ENCODE measurements around the gene SET.
A peak's percentile ranks its signal among the peaks of the same experiment; 100 is the strongest.
"Not testable (repeated sequence)": the region's sequence is repeated elsewhere in the genome, so short reads cannot be mapped to it uniquely, and the experiment has no call there.

The SET gene, protein sequence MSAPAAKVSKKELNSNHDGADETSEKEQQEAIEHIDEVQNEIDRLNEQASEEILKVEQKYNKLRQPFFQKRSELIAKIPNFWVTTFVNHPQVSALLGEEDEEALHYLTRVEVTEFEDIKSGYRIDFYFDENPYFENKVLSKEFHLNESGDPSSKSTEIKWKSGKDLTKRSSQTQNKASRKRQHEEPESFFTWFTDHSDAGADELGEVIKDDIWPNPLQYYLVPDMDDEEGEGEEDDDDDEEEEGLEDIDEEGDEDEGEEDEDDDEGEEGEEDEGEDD

DNA sequence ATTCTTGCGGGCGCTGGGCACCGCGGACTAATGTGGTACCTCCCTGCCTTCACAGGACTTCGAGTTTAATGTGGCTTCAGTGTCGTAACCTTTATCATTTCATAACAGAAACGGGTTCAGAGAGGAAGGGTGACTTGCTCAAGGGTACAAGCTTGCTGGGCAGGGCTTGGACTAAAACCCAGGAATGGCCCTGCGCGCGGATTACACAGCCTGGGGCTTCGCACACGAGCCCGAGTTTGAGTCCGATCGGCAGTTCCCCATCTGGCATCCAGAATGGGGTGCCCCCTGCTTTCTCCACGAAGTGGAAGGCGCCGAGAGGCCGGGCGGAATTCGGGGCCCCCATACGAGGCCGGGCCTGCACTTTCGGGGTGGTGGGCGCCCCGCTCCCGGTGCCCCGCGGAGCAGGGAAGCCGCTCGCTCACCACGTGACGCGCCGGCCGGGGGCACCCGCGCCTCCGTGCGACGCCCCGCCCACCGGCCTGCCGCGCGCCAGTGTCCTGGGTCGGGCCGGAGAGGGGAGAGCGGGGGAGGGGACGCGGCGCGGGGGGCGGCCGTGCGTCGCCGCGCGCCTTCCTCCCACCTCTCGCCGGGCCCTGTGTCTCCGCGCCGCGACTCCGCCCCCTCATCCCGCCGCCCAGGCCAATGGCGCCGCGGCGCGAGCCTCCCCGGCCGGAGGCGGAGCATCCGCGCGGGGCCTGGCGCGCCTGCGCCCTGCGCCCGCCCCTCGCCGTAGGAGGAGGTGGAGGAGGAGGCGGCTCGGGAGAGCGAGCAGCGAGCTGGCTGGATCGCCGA, at the start of gene SET:
Gene SET, plus strand, starts transcription at position 722 of the 792 bp plus-strand sequence. CDS start 361 bp downstream, outside the sequence.
- peak; percentile 99 for DNase-seq

DNA sequence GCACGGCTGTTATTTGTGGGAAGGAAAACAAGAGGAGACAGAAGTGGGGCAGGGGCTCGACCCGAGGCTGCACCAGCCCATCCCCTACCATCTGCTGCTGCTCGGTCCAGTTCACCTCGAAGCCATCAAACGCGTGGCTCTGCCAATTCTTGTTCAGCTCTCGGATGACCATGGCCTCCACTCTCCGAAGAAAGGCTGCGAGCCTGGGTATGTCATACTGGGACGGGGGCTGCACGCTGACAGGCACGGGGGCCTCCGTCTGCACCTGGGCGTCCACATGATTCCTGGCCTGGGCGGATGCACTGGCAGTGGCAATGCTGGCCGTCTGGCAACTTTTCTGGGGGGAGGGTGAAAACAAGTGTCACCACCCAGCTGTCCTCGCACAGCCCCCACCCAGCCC, 48.4 kb upstream of the SET start:
- no peak for DNase-seq

DNA sequence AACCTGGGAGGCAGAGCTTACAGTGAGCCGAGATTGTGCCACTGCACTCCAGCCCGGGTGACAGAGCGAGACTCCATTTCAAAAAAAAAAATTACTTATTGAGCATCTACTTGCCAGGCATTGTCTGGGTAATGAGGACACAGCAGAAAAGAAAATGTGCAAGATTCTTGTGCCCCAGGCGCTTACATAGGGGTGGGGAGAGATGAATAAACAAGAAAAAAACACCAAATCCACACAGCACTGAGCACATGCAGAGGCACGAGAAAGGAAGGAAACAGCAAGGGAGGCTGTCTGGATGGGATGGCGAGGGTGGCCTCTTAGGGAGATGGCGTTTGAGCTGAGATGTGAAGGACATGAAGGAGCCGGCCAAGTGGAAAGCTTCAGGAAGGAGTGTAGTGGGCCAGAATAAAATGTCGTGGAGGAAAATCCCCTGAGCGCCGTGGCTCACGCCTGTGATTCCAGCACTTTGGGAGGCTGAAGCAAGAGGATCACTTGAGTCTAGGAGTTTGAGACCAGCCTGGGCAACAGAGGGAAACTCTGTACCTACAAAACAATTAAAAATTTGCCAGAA, 46.3 kb upstream of the SET start:
- no peak for DNase-seq

DNA sequence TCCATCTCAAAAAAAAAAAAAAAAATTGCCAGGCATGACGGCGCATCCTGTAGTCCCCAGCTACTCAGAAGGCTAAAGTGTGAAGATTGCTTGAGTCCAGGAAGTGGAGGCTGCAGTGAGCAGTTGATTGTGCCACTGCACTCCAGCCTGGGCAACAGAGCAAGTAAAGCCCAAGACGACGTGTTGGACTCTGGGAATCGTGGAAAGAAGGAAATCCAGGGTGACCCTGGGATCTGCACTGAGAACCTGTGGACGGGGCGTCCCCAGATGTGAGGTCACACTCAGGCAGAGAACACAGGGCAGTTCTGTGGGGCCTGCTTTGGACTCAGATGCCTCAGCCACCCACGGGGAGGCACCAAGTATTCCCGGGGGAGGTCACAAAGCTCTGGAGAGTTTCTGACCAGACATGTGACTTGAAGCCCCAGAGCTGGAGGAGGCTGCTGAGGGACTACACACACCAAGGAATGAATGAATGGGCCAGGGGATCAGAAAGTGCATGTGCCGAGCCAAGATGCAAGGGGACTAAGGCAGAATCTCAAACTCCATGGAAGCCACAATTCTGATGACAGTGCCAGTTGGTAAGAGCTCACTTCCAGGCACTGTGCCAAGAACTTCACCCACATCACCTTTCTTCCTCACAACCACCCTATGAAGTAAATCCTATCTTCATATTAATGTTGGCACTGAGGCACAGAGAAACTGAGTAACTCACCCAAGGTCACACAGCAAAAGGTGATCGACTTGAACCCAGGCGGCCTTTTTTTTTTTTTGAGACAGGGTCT, 45.3 kb upstream of the SET start:
- peak; percentile 61 for DNase-seq

DNA sequence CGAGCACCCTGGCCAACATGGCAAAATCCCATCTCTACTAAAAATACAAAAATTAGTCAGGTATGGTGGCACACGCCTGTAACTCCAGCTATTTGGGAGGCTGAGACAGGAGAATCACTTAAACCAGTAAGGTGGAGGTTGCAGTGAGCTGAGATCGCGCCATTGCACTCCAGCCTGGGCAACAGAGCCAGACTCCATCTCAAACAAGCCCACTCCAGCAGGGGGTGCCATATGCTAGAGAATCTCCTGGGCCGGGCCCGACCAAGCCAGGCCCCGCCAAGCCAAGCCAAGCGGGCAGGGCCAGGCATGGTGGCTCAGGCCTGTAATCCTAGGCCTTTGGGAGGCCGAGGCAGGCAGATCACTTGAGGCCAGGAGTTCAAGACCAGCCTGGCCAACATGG, 40.8 kb upstream of the SET start:
- peak; percentile 57 for DNase-seq

DNA sequence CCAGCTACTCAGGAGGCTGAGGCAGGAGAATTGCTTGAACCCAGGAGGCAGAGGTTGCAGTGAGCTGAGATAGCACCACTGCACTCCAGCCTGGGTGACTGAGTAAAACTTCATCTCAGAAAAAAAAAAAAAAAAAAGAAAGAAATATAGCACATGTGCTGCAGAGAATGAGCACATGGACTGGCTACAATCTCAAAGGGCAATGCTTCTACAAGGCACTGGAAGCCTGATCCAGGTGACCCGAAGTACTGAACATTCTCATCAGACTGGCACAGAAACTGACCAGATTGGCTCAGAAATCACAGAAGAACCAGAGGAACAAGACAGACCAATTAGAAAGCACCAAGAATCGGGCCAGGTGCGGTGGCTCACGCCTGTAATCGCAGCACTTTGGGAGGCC, 37.2 kb upstream of the SET start:
- DNase-seq, result no peak

DNA sequence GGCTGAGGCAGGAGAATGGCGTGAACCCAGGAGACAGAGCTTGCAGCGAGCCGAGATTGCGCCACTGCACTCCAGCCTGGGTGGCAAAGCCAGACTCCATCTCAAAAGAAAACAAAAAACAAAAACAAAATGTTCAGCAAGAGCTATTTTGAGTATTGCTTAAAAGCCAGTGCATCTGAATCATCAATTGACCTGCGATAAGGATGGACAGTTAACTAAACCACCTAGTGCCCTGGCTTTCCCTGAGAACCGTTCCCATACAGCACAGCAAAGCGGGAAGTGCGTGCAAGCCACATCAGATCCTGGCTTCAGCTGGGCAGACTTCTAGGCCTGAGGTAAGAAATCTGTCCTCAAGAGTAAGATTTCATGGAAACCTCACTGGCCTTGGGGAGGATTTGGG, 35.1 kb upstream of the SET start:
- DNase-seq, result no peak

DNA sequence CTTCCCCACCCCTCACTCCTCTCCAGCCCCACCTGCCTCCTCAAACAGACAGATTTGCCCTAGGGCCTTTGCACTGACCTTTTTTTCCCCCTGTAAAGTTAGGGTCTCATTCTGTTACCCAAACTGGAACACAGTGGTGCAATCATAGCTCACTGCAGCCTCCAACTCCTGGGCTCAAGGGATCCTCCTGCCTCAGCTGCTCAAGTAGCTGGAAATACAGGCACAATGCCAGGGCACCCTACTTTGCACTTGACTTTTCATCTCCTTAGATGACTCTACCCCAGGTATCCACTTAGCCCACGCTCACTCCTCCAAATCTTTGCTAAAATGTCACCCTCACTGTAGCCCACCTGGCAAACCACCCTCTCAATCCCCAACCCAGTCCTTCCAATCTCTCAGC, 34.5 kb upstream of the SET start:
- no peak for DNase-seq

DNA sequence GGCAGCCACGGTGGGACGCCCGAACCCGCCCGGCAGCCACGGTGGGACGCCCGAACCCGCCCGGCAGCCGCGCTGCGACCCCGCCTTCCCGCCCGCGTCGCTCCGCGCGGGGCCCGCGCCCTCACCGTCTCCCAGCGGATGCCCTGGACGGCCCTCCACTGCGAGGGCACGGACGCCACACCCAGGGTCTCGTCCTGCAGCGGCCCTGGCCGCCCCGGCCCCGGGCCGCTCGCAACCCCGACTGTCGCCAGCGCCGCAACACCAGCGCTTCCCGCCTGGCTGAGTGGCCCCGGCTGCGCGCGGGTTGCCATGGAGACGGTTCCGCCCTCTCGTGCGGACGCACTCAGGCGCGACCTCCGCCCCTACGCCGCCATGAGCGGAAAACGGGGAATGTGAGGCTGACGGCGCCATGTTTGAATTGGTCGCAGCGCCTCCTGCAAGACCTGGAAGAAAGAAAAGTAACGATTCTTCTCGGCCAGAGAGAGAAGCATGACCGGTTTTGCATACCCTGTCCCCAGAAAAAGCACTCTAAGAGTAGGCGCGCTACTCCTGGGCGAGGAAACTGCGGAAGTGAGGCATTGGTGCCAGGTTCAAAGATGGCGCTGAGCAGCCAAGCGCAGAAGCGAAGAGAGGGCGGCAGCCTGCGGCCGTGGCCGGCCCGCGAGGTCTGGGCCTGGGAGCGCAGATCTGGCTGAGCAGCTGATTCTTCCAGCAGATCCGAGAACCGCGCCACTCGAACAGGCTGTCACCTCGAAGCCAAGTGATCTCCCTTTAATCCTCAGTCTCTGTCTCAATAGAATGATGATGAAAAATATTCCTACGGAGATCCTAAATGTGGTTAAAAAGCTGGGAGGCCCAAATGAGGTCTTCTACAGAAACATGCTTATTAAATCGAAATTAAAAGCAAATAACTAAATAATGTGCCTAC, 32.3 kb upstream of the SET start, which contains the start of gene DYNC2I2:
Gene DYNC2I2, minus strand, starts transcription at position 432 of the 928 bp plus-strand sequence. Its CDS starts 121 bp downstream, at position 311.
- DNase-seq, result peak; percentile 98

DNA sequence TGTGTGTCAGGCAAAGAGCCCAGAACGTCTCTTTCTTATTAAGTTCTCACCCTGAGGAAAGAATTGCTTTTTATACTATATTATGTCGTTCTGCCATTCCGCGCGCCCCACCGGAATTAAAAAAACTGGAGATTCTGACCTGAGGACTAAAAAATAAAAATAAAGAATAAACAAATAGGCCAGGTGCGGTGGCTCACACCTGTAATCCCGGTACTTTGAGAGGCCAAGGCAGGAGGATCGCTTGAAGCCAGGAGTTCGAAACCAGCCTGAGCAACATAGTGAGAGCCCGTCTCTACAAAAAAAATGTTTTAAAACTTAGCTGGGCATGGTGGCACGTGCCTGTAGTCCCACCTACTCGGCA, 31.7 kb upstream of the SET start:
- DNase-seq, result no peak

DNA sequence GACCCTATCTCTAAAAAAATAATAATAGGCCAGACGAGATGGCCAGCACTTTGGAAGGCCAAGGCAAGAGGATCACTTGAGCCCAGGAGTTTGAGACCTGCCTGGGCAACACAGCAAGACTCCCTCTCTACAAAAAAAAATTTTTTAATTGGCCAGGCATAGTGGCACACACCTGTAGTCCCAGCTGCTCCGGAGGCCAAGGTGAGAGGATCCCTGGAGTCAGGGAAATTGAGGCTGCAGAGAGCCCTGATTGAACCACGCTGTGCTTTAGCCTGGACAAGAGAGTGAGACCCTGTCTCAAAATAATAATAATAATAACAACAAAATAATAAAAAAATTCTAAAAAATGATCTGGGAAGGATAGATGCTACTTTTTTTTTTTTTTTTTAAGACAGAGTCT, 31.2 kb upstream of the SET start:
- DNase-seq, result no peak

DNA sequence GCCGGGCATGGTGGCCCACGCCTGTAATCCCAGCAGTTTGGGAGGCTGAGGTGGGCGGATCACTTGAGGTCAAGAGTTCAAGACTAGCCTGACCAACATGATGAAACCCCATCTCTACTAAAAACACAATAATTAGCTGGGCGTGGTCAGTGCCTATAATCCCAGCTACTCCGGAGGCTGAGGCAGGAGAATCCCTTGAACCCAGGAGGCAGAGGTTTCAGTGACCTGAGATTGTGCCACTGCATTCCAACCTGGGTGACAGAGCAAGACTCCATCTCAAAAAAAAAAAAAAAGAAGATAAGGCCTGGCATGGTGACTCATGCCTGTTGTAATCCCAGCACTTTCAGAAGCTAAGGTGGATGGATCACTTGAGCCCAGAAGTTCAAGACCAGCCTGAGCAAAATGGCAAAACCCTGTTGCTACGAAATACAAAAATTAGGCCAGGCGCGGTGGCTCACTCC, 22.5 kb upstream of the SET start:
- DNase-seq, result not testable (repeated sequence)

DNA sequence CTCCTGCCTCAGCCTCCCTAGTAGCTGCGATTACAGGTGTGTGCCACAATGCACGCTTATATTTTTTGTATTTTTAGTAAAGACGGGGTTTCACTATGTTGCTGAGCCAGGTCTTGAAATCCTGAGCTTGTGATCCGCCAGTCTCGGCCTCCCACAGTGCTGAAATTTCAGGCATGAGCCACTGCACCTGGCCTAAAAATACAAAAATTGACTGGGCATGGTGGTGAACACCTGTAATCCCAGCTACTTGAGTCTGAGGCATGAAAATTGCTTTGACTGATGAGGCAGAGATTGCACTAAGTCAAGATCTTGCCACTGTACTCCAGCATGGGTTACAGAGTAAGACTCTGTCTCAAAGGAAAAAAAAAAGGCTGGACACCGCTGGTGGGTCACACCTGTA, 19.2 kb upstream of the SET start:
- DNase-seq, result no peak

DNA sequence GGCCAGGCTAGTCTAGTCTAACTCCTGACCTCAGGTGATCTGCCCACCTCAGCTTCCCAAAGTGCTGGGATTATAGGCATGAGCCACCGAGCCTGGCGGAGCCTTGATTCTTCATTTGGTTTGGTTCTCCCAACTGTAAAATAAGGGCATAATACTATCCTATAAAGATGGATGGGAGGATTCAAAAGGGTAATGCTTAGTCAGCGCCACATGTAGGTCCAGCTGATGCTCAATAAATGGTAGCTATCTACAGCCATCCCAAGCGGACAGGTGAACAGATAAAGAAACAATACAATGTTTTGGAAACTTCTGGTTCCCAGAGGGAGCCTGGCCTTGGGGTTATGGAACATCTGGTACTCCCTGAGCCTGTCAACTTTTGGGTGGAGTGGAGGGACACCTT, 13.6 kb upstream of the SET start:
- DNase-seq, result no peak

DNA sequence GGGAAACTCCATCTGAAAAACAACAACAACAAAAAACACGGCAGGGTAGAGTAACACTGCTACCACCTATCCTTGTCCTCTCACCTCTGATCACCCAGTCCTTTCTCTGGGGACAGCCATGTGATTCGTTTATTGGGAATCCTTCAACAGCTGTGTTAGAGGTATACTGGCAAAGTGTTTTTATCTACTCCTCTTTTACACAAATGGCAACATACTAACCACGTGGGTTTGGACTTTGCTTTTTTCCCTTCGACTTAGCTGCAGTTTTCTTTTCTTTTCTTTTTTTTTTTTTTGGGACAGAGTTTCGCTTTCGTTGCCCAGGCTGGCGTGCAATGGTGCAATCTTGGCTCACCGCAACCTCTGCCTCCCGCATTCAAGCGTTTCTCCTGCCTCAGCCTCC, 11.2 kb upstream of the SET start:
- DNase-seq, result no peak

DNA sequence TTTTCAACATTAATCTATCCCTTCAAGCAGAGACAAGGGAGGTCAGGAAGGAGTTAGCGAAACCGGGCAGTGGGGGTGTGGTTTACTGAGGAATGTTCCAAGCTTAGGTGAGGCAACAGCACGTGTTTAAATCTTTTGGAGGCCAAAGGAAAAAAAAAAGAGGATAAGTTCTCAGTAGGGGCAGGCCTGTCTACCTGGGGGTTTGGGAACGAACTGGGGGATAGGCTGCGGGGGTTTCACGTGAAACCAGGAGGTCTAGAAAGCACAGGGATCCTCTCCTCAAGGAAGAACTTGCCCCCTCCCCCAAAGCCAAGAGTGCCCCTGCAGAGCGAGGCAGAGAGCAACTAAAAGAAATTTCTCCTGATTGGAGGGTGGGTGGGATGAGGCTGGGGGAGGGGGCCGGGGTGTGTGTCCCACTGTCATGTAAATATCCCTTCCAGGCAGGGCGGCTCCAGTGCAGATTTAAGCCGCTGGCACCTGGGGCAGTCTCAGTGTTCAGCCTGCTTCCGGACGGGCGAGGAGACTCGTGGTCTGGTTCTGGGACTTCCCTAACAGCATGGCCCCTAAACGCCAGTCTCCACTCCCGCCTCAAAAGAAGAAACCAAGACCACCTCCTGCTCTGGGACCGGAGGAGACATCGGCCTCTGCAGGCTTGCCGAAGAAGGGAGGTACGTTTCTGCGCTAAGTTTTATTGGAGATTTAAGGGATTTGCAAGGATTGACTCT, 5.5 kb upstream of the SET start:
- peak; percentile 78 for DNase-seq

DNA sequence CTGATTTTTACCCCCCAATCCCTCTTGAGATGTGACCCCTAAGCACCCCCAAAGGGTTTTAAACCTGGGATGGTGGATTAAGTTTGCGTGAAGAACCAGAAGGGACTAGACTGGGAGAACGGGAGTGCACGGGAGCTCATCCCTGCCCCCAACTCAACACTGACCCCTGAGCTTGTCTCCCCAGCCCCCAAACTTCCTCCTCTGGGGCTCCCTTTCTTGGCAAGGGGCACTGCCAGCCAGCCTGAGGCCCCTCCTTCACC, 5.0 kb upstream of the SET start:
- no peak for DNase-seq

DNA sequence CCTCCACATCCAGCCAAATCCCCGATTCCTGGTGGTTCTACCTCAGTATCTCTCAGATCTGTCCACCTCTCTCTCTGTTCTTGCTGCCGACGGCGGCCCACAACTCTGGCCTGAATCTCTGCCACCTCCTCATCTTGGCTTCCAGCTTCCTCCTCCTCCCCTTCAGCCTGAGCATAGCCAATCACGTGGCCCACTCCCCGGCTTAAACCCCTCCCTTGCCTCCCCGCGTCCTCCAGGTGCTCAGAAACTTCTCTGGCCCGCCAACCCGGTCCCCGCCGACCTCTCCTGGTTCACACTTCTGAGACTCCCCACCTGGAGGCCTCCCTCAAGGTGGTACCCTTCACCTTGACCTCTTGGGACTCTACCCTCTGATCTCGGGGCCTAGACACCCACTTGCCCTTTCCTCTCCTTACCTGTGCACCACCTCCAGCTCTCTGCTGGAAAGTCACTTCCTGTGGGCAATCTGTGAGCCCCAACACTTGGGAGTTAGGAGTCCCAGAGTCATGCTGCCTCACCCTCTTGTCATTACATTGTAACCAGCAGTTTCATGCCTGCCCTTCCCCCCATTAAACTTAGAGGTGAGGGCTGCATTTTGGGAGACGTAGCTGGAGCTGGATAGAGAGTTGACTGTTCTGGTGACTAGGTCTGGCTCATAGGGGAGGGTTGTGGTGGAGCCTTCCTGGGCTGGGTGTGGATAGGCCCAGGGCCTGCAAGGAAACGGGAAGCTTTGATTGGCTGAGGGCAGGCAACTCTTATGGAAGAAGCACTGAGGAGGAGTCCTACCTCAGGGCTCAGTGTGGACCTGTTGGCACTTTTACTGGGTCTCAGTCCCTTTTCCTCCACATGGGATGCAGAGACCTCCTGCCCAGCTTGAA, 4.5 kb upstream of the SET start:
- peak; percentile 93 for DNase-seq

DNA sequence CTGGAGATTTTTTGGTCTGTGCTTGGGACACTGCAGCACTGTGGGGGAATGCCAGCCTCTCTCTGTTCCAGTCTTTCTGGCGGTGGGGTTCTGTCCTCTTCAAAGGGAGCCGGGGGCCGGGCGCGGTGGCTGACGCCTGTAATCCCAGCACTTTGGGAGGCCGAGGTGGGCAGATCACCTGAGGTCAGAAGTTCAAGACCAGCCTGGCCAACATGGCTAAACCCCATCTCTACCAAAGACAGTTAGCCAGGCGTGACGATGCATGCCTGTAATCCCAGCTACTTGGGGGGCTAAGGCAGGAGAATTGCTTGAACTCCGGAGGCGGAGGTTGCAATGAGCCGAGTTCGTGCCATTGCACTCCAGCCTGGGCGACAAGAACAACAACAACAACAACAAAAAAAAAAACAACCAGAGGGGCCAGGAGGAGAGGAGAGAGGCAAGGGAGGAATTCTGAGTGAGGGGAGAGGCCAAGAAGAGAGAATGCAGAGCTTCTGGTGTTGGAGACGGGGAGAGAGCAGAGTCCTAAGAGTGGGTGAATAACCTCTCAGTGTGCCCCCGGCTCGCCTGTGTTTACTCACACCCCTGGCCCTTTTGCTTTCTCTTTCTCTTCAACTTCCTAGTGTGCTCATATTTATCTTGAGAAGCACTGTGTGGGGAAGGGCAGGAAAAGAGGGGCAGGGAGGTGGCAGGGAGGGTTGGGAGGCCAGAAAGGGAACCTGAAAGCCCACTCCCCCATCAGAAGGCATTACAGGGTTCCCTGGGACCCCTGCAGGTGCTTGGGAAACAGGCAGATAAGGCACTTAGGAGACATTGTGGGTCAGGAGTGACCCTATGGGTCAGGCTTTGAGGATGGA, 3.2 kb upstream of the SET start:
- no peak for DNase-seq

DNA sequence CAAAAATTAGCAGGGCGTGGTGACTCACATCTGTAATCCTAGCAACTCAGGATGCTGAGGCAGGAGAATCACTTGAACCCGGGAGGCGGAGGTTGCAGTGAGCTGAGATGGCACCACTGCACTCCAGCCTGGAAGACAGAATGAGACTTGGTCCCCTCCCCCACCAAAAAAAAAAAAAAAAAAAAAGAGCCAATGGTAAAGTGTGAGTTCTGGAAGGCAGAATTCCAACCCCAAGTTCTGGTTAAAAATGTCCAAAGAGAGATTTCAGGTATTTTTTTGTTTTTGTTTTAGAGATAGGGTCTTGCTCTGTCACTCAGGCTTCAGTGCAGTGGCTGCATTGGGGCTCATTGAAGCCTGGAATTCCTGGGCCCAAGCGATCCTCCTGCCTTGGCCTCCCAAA, 1.6 kb upstream of the SET start:
- DNase-seq, result no peak
